ENCODE data around the gene SLC25A23.

The SLC25A23 gene

DNA sequence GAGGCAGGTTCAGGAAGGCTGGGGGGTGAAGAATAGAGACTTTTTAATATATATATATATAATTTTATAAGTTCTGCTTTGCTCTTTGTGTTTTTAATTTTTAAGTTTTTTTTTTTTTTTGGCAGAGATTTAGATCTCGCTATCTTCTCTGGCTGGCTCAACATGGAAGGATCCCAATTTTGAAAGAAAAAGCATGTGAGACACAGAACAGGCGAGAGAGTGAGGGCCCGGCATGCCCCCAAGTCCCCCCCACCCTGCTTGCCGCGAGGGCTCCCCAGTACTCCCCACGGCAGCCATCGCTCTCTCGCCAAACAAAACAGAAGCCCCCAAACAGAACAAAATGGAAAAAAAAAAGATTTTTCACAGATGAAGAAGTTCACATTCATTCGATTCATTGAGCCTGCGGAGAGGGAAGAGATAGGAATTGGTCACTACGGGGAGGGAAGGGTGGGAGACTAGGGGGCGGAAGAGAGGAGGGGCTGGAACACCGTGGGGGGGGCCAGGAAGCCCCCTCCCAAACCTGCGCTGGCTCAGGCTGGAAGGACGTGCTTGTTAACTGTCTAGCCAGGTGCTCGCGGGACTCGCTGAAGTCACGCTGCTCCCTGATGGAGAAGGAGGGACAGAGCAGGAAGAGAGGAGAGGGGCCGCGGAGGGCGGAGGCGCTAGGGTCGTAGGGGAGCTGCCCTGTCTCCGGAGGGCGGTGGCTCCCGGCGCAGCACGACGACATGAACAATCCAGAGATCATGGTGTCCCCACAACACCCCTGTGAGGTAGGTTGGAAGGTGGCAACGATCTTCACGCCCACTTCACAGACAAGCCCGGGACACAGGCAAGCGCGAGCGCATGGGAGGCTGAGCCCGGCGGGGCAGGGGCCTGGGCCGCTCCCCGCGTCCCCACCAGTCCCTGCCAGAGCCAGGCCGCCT is 45.6 kb downstream of the SLC25A23 start:
- TF ChIP-seq ZFX (IDR thresholded peaks at IDR 0.05; ENCODE audit: borderline replicate concordance) = no peak
- TF ChIP-seq, protein P1, sequence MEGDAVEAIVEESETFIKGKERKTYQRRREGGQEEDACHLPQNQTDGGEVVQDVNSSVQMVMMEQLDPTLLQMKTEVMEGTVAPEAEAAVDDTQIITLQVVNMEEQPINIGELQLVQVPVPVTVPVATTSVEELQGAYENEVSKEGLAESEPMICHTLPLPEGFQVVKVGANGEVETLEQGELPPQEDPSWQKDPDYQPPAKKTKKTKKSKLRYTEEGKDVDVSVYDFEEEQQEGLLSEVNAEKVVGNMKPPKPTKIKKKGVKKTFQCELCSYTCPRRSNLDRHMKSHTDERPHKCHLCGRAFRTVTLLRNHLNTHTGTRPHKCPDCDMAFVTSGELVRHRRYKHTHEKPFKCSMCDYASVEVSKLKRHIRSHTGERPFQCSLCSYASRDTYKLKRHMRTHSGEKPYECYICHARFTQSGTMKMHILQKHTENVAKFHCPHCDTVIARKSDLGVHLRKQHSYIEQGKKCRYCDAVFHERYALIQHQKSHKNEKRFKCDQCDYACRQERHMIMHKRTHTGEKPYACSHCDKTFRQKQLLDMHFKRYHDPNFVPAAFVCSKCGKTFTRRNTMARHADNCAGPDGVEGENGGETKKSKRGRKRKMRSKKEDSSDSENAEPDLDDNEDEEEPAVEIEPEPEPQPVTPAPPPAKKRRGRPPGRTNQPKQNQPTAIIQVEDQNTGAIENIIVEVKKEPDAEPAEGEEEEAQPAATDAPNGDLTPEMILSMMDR (IDR thresholded peaks at IDR 0.05) = no peak
- H3K27ac ChIP-seq = no peak overlapping the region

DNA sequence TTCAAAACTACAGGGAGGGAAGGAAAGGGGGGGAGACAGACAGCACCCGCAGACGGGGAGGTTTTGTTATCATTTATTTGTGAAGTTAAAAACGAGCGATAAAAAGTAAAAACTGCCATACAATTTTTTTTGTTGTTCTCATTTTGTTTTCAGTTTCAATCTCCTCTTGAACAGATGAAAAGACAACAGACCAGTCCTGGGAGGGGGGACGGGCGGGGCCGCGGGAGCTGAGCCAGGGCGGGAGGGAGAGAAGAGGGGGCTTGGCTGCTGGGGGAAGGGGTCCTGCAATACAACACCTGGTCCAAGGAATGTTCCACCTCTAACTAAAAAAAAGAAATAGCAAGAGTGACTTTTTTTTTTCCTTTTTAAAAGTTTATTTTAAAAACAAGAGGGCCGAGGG is 46.3 kb downstream of the SLC25A23 start:
- TF ChIP-seq, protein P1 (IDR thresholded peaks at IDR 0.05) = no peak
- no peak for TF ChIP-seq ZFX (IDR thresholded peaks at IDR 0.05; ENCODE audit: borderline replicate concordance)
- no peak overlapping the region for H3K27ac ChIP-seq

DNA sequence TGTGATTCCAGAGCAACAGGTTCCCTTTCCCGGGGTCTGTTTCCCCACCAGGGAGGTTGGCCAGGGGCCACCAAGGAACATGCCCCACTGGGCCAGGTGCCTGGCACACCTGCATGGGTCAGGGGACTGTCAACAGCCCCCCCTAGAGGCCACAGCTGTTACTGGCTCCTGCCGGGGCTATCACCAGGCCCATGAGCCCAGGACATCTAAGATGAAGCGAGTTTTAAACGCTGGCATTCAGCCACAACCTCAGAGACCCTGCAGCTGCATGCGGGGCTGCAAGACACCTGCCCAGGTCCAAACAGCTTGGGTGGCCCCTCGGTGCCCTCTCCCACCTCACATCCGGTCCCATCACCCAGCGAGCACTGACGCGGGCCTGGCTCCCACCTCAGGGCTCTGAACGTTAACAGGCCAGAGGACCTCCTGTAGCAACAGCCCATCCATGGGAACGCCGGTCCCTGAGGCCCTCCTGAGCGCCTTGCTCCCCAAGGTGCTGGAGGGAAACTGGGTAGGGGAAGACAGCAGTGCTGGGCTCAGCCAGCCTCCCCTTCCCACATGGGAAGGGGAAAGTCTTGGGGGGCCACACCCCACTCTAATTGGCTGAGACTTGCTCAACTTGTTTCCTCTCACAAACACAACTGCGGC is 47.0 kb downstream of the SLC25A23 start:
- no peak overlapping the region for H3K27ac ChIP-seq
- TF ChIP-seq ZFX (IDR thresholded peaks at IDR 0.05; ENCODE audit: borderline replicate concordance) = no peak
- TF ChIP-seq, protein P1 (IDR thresholded peaks at IDR 0.05) = peak; percentile 85

DNA sequence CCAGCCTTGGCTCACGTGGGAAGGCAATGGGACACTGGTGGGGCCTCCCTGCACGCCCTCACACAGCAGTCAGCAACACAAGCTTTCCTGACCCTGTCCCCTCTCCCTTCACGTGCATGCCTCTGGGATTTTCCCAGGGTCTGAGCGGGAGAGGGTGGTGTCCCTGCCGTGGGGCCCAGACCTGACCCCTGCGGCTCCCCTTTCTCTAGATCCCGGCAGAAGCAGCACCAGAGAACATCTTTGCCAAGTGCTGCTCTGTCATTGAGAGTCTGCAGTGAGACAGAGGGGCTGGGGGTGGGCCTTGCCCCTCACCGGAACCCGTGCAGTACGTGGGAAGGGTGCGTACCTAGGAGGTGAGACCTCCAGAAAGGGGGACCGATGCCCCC is 47.5 kb downstream of the SLC25A23 start:
- H3K27ac ChIP-seq = no peak overlapping the region
- TF ChIP-seq ZFX (IDR thresholded peaks at IDR 0.05; ENCODE audit: borderline replicate concordance) = no peak
- TF ChIP-seq, protein P1 (IDR thresholded peaks at IDR 0.05) = no peak

DNA sequence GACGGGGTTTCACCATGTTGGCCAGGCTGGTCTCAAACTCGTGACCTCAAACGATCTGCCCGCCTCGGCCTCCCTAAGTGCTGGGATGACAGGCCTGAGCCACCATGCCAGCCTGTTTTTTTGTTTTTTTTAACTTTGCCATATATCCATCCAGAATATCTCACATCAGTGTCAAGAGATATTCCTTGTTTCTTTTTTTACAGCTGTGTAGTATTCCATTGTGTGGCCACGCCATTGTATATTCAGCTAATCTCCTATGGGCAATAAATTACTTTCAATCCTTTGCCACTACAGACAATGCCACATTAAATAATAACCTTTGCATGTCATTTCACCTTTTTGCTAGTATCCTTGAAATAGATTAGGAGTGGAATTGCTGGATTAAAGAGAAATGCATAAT is 50.2 kb downstream of the SLC25A23 start:
- no peak overlapping the region for H3K27ac ChIP-seq
- TF ChIP-seq ZFX (IDR thresholded peaks at IDR 0.05; ENCODE audit: borderline replicate concordance) = no peak
- TF ChIP-seq, protein P1 (IDR thresholded peaks at IDR 0.05) = no peak

DNA sequence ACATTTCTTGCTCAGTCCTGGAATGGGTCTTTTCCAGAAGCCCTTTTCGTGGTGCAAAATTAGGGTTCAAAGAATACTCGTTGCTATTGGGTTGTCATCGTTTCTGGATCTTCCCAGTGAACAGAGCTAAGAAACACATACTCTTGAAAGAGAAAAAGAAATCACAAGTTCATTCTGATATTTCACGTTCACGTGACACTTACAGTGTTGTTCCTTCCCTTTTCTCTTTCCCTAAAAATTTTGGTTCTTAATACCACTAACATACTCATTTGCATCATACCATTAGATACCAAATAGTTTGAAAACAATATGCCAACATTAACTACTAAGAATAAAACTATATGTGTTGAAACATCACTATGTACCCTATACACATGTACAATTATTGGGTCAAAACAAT is 53.2 kb downstream of the SLC25A23 start:
- H3K27ac ChIP-seq = no peak overlapping the region
- no peak for TF ChIP-seq ZFX (IDR thresholded peaks at IDR 0.05; ENCODE audit: borderline replicate concordance)

DNA sequence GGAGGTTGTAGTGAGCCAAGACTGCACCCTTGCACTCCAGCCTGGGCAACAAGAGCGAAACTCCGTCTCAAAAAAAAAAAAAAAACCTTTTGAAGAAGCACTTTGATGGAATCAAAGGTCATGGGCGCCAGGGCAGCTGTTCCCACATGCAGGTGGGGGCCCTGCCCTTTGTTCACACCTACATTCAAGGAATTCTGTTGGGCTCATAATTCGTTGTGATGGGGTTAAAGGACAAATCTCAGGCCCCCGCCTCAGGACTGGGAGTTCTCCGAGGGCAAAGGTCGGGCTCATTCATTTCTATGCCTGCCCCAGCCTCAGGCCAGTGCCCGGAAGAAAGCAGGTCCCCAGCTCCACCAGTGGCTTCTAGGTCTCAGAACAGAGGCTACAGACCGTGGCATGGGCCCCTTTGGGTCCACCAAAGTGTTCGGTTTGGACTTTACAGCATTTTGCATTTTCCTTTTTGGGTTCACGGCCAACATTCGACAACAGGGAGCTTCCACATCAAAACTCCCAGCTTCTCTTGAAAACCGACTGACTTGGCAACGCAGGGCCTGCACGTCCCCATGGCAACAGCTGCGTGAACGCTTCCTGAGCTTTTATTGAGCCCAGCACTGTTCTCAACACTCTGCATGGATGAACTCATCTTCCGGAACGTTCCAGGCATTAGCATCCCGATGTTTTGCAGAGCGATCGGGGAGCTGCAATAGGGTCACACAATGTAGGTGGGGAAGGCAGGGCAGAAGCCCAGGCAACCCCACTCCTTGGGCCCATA is 56.6 kb downstream of the SLC25A23 start:
- TF ChIP-seq, protein P1 (IDR thresholded peaks at IDR 0.05) = no peak
- TF ChIP-seq ZFX (IDR thresholded peaks at IDR 0.05; ENCODE audit: borderline replicate concordance) = no peak
- no peak overlapping the region for H3K27ac ChIP-seq
